Hypothalamus (tissue), 51 donors: ENCODE data around the gene TTC12.

Experiments used
- DNase-seq, 51 donors: peaks; one replicate each; lab custom pipeline; 2025; lab: John Stamatoyannopoulos, UW

The TTC12 gene

DNA sequence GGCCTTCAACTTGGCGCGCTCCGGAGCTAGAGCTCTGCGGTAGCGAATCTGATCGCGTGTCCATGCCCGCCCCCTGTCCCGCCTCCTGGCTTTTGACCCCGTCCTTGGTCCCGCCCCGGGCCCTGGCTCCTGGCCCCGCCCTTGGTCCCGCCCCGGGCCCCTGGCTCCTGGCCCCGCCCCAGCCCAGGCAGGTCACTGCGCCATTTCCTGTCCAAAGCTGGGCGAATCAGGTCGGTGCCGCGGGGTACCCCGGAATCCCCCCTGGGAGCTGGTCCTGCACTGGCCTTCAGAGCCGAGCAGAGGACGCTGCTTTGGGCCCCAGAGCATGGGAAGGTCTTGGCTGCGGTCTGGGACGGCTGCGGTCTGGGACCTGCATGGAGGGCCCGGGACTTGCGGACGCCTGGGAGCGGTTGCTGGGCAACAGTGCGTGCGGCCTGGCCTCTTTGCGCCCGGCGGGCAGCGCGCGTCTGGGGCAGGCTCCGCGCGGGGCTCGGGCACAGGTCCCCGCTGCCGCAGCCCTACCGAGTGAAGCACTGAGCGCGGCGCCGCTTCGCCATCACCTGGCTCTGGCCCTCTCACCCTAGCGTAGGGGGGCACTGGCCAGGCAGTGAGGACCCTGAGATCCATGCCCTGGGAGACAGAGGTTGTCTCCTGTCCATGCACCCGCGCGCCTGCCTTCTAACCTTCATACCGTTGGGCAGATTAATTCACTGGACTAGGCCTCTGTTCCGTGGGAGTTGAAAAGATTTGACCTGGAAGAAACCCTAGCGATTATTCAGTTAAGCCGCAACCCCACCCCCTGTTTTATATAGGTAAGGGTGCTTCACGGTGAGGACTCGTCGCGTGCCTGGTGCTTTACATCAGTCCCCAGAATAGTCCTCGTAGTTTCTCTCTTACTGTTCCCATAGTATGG, at the start of gene TTC12:
Gene TTC12, plus strand, starts transcription at position 195 of the 913 bp plus-strand sequence. CDS start 1,675 bp downstream, outside the sequence.
- DNase-seq, result peak; percentile 44 to 99 (median 90)

DNA sequence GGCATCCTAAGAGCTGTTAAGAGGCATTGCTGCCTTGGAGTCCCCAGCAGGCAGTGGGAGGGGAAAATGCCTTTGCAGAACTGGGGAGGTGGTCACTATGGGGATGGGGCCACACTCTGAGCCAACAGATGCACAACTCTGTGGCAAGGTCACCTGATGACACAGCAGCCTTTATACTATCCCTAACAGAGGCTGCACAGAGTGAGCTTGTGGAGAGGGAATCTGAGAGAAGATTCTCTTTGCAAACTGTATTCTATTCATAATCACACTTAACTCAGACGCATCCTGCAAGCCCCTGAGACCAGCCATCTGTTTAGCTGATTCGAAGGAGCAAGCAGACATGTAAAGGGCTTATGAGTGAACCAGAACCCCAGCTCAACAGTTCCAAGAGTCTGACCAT, 49.0 kb upstream of the TTC12 start:
- no peak for DNase-seq

DNA sequence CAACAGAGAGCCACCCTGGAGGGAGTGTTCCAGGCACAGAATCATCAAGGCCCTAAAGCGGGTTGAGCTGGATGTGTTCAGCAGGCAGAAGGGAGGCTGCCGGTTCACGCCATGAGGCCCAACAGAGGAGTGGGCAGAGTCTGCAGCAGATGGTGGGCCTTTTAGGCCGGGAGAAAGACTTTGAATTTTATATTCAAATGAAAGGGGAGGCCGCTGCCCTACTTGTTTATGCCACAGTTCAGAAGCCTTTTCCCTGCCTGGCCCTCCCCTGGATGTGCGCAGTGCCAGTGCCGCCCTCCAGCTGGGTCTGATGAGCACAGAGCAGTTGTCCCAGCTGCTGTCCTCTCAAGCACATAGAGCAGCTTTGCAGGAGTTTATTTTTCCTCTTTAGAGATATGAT, 46.9 kb upstream of the TTC12 start:
- peak in 30 of 51 donors; percentile 14 to 82 (median 60) for DNase-seq

- no peak for DNase-seq
Observed at GRCh38 chr11:113269096-113269495, 45.3 kb upstream of the TTC12 start.

GRCh38 chr11:113269636-113270035, 44.7 kb upstream of the TTC12 start:
- no peak for DNase-seq

- DNase-seq, result no peak
Observed at GRCh38 chr11:113270080-113270479, 44.3 kb upstream of the TTC12 start.

GRCh38 chr11:113271551-113272245, 42.7 kb upstream of the TTC12 start:
- no peak for DNase-seq

DNA sequence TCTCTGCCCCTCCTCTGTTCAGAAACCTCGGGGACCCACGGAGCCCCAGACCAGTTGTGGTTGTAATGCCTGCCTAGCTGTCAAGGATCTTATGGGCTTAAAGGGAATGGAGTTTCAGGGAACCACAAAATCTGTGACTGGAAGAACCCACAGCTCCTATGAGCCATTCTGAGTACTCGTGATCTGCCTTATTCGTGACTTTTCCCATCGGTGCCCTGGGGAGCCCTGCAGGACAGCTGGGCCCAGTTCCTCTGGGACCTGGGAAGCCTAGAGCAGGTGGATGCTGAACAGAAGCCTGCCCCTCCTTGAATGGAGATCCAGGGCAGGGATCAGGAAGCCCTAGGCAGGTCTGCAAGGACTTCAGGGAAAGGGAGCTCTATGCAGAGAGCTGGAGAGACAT, 42.1 kb upstream of the TTC12 start:
- no peak for DNase-seq

DNA sequence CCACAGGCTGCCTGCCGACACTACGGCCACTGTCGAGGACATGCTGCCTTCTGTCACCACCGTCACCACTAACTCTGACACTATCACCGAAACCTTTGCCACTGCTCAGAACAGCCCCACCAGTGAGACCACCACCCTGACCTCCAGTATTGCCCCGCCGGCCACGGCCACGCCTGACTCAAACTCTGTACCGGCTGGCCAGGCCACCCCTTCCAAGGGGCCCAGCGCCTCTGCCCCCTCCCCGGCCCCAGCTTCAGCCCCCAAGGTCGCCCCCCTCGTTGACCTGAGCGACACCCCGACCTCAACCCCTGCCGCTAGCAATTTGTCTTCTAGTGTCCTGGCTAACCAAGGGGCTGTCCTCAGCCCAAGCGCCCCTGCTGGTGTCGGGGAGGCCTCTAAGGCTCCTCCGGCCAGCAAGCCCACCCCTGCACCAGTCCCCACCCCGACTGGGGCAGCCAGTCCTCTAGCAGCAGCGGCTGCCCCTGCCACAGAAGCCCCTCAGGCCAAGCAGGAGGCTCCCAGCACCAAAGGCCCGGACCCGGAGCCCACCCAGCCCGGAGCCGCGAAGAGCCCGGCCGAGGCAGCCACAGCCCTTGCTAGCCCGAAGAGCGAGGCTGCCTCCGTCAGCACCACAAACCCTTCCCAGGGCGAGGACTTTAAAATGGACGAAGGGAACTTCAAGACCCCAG, 41.3 kb upstream of the TTC12 start:
- DNase-seq, result no peak

- DNase-seq, result no peak
Observed at GRCh38 chr11:113273720-113274119, 40.7 kb upstream of the TTC12 start.

GRCh38 chr11:113274713-113275582, 39.4 kb upstream of the TTC12 start:
- peak in 20 of 51 donors; percentile 12 to 65 (median 27) for DNase-seq

DNA sequence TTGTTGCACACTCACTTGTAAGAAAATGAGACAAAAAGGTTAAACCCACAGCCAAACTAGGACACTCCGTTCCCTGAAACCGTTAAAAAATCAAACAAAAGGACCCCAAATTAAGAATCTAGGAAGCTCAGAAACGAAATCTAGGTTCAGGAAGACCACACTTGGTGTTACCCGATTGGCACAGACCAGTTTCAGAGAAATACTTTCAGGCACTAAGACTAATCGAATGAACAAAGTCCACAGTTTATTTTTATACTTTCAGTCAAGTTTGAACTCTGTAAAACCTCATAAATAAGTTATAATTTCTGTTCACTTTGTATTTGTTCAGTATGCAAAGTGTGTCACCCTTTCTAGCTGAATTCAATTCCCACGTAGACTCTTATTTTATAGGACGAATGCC, 38.8 kb upstream of the TTC12 start:
- no peak for DNase-seq

GRCh38 chr11:113276466-113276865, 37.9 kb upstream of the TTC12 start:
- no peak for DNase-seq

DNA sequence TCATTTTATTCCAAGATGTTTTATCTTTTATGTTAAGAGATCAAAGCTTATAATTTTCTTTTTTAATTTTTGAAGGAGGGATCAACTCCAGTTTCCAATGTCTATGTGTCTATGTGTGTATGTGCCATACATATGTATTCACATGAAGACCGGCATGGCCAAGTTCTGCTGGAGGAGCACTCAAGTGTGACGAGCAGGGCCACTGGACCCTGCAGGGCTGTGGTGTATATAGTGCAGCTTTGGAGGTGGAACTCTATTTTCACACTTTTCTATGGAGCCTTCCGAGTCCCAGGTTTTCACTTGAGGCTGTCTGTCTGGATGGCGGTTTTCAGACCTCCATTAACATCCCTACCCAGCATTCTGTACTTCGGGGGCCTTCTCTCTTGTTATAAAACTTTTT, 36.5 kb upstream of the TTC12 start:
- DNase-seq, result no peak

- DNase-seq, result no peak
Observed at GRCh38 chr11:113278481-113278880, 35.9 kb upstream of the TTC12 start.

DNA sequence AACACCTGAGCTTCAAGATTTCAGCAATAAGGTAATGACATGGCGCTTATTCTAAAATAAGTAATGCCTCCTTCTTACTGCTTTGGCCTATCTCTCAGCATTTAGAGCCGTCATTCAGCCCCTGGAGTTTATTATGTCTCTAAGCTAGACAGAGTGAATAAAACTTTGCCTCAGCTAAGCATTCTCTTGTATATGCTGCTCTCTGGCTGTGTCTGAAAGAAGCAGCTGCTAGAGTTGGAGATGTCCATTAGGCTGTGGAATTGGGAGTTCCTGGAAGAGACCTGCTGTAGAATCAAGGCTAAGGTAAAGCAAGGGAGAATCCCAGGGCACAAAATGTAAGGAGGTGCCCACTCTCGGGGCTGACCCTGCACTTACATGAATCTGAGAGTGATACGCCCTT, 35.5 kb upstream of the TTC12 start:
- peak in 2 of 51 donors; percentile 24 to 41 for DNase-seq

GRCh38 chr11:113279591-113279990, 34.8 kb upstream of the TTC12 start:
- no peak for DNase-seq

GRCh38 chr11:113281052-113281725, 33.2 kb upstream of the TTC12 start:
- no peak for DNase-seq

GRCh38 chr11:113282898-113283437, 31.4 kb upstream of the TTC12 start:
- no peak for DNase-seq
